Naive B cell (primary cell): ENCODE data around the gene IDI2. TPM values are rescaled to one million over a fixed set of nuclear protein-coding genes. Genes with fewer than 3 reads are reported as not detected.
"Not testable (repeated sequence)": the region's sequence is repeated elsewhere in the genome, so short reads cannot be mapped to it uniquely, and the experiment has no call there.

ENCODE experiments used
- ATAC-seq, 2 donors: fragments of 150-1000 bp; cut with Tn5 transposase; 2 replicates each; pipeline ENCODE4 v1.10.0; 2021; ENCODE audit warnings: low read depth in 2 of 2, mild to moderate bottlenecking in 2 of 2, moderate library complexity in 2 of 2
- DNase-seq: peaks from one replicate; pipeline ENCODE4 v3.0.0; 2022
- H3K27ac Mint-ChIP-seq, 6 donors: one replicate each; pipeline ENCODE4 v1.8.0; 2020 to 2022; ENCODE audit warnings: mild to moderate bottlenecking in 6 of 6, mixed read lengths in 6 of 6, moderate library complexity in 5 of 6, inconsistent platforms in 2 of 6
- H3K27me3 Mint-ChIP-seq, 3 donors: one replicate each; pipeline ENCODE4 v1.8.0; 2021 to 2022; ENCODE audit warnings: mixed read lengths in 3 of 3, mild to moderate bottlenecking in 1 of 3
- H3K36me3 Mint-ChIP-seq, 2 donors: one replicate each; pipeline ENCODE4 v1.8.0; 2020 to 2022; ENCODE audit warnings: mixed read lengths in 2 of 2, inconsistent platforms in 1 of 2, mild to moderate bottlenecking in 1 of 2
- H3K4me1 Mint-ChIP-seq, 3 donors: one replicate each; pipeline ENCODE4 v1.8.0; 2020 to 2022; ENCODE audit warnings: mixed read lengths in 3 of 3, inconsistent platforms in 1 of 3, mild to moderate bottlenecking in 1 of 3, moderate library complexity in 1 of 3
- H3K4me3 Mint-ChIP-seq, 8 donors: one replicate each; pipeline ENCODE4 v1.8.0; 2020 to 2022; ENCODE audit warnings: mild to moderate bottlenecking in 8 of 8, mixed read lengths in 8 of 8, moderate library complexity in 8 of 8, inconsistent platforms in 2 of 8
- H3K9me3 Mint-ChIP-seq, 7 donors: one replicate each; pipeline ENCODE4 v1.8.0; 2020 to 2022; ENCODE audit warnings: mixed read lengths in 7 of 7, mild to moderate bottlenecking in 5 of 7, inconsistent platforms in 2 of 7, moderate library complexity in 1 of 7
- polyA plus RNA-seq, 6 donors: library from polyadenylated mRNA; unstranded; fragments of 300-500 nt; fragmentation: Illumina TruSeq; gene quantifications; one replicate each; pipeline ENCODE4 v1.2.3, GENCODE V29; 2021; ENCODE audit warnings: low read depth in 6 of 6

Gene IDI2
- polyA plus RNA-seq, 6 donors from 2014 or later, result not detected

GRCh38 chr10:1041514-1041913 lies 15.9 kb upstream of the IDI2 start:
- Mint-ChIP-seq H3K4me1 (peaks cover 29 to 42% (median 29%) of the 10 kb centered on the region in 3 donors), H3K9me3 (no peaks in the 10 kb centered on the region), H3K36me3 (peaks cover 8 to 13% of the 10 kb centered on the region in 2 donors), H3K4me3 (peak overlapping the region in 2 of 8 donors; percentile 16 to 54), H3K27ac (peak overlapping the region in 3 of 6 donors; percentile 7 to 38 (median 31)), H3K27me3 (no peaks in the 10 kb centered on the region)
- DNase-seq (no peak), ATAC-seq (no peak)

DNA sequence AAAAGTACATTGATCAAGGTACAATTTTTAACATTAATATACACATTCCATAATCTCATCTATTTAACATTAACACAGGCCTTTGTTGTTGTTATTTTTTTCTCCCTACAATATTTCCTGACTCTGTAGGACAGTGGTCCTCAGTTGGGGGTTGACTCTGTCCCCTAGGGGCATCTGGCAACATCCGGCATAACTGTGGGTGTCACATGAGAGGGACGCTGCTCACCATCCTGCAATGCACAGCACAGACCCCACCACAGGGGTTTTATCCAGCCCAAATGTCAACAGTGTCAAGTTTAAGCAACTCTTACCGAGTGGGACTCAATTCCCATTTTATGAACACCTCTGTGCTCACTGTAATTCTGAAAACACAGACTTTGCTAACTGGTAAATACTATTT lies 14.5 kb upstream of the IDI2 start:
- DNase-seq (no peak), ATAC-seq (no peak)
- H3K4me1 Mint-ChIP-seq, result peaks cover 22 to 33% (median 27%) of the 10 kb centered on the region in 3 donors
- peaks cover 8 to 13% of the 10 kb centered on the region in 2 donors for H3K36me3 Mint-ChIP-seq
- no peaks in the 10 kb centered on the region for H3K9me3 Mint-ChIP-seq
- peak overlapping the region in 1 of 8 donors; percentile 19 for H3K4me3 Mint-ChIP-seq
- H3K27me3 Mint-ChIP-seq, result no peaks in the 10 kb centered on the region
- H3K27ac Mint-ChIP-seq, result peak overlapping the region in 1 of 6 donors; percentile 35

GRCh38 chr10:1038769-1039168 lies 13.1 kb upstream of the IDI2 start:
- H3K9me3 Mint-ChIP-seq, H3K27me3 Mint-ChIP-seq, ATAC-seq, H3K4me3 Mint-ChIP-seq, DNase-seq: not testable (repeated sequence)
- Mint-ChIP-seq H3K36me3 (peaks cover 8 to 13% of the 10 kb centered on the region in 2 donors), H3K27ac (peak overlapping the region in 1 of 6 donors; percentile 76), H3K4me1 (peaks cover 8 to 20% (median 15%) of the 10 kb centered on the region in 3 donors)

DNA sequence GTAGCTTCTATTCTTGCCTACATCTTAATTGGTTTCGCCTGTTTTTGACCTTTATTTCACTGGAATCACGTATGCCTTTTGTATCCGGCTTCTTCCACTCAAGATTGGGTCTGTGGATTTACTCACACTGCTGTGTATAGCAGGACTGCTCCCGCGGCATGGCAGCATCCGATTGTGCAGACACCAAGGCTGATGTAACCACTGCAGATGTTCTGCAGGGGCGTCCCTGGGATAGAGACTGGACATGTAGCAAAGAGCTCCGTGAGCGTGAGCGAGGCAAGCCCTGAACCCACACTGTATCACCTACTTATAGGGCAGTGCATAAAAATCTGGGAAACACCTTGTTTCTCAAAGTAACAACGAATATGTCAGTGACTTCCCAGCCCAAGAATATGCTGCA lies 11.4 kb upstream of the IDI2 start:
- DNase-seq (no peak), ATAC-seq (no peak)
- Mint-ChIP-seq H3K27ac (peak overlapping the region in 4 of 6 donors; percentile 34 to 81 (median 79)), H3K4me1 (peaks cover 0 to 8% (median 8%) of the 10 kb centered on the region in 3 donors), H3K9me3 (no peaks in the 10 kb centered on the region), H3K36me3 (peaks cover 8% of the 10 kb centered on the region in 2 donors), H3K4me3 (no peak overlapping the region), H3K27me3 (no peaks in the 10 kb centered on the region)

DNA sequence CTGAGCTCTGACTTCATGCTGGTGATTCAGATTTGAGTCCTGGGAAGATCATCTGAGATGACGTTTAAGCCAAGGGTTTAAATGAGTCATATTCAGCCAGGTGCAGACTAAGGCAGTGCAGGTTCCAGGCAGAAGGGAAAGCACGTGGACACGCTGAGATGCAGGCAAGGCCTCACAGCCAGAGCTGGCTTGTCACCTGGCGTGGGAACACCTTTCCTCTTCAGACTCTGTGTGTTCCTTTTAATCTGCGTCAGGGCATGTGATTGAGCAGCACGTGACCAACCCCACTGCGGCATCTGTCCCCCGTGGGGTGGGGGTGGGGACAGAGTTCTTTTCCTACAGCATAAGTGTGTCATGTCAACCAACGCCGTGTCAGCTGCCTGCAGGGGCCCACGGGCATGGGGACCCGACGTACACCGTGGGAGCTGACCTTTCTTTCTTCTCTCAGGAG lies 10.7 kb upstream of the IDI2 start:
- ATAC-seq, result peak in 1 of 2 donors; percentile 74

DNA sequence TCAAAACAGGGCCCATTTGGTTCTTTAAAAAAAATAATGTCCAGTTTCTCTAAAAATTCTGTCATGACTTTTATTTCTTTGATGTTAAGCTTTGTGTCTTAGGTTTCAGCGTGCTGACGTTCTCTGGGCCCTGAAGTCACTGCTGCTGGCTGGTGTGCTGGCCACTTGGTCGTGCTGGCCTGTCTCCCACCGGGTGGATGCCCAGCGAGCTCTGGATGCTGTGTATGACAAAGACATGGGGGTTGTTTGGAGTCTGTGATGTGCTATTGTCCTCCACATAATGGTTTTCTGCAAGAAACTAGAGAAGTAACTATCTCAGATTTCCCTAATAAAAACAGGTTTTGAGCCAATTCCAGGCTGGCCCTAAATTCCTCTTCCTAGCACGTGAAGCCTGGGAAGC lies 9.5 kb upstream of the IDI2 start:
- DNase-seq (no peak), ATAC-seq (no peak)
- Mint-ChIP-seq H3K9me3 (no peaks in the 10 kb centered on the region), H3K4me3 (no peak overlapping the region), H3K27me3 (no peaks in the 10 kb centered on the region), H3K4me1 (peaks cover 0 to 8% (median 7%) of the 10 kb centered on the region in 3 donors), H3K36me3 (peaks cover 2 to 8% of the 10 kb centered on the region in 2 donors), H3K27ac (peak overlapping the region in 1 of 6 donors; percentile 77)

More for the DNA sequence above, 10.7 kb upstream of the IDI2 start:
- no peaks in the 10 kb centered on the region for H3K27me3 Mint-ChIP-seq
- H3K27ac Mint-ChIP-seq, result peak overlapping the region in 3 of 6 donors; percentile 20 to 81 (median 77)
- H3K4me3 Mint-ChIP-seq, result no peak overlapping the region
- H3K9me3 Mint-ChIP-seq, result no peaks in the 10 kb centered on the region
- no peak for DNase-seq
- peaks cover 0 to 8% (median 8%) of the 10 kb centered on the region in 3 donors for H3K4me1 Mint-ChIP-seq
- H3K36me3 Mint-ChIP-seq, result peaks cover 8% of the 10 kb centered on the region in 2 donors

DNA sequence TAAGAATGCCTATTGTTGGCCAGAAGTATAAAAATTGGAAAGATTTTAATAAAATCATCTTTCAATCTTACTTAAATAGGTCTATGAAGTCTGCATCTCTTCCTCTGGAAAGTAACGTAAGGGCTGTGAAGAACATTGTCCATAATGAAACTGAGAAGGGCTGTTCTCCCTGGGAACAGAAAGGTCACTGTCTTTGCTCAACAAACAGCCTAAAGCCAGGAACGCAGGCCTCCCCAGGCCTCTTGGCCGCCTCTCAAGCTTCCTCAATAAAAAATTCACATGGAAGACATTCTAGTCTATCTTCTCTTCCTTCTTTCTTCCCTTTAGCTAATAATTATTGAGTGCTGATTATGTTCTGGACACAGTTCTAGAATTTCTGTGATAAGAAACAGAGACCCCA lies 9.1 kb upstream of the IDI2 start:
- ATAC-seq (no peak), DNase-seq (no peak)
- Mint-ChIP-seq H3K36me3 (peaks cover 0 to 8% of the 10 kb centered on the region in 2 donors), H3K4me3 (no peak overlapping the region), H3K27ac (no peak overlapping the region), H3K4me1 (peaks cover 0 to 8% (median 4%) of the 10 kb centered on the region in 3 donors), H3K9me3 (no peaks in the 10 kb centered on the region), H3K27me3 (no peaks in the 10 kb centered on the region)

- no peak for ATAC-seq
Observed at GRCh38 chr10:1033601-1034000, 7.9 kb upstream of the IDI2 start.

DNA sequence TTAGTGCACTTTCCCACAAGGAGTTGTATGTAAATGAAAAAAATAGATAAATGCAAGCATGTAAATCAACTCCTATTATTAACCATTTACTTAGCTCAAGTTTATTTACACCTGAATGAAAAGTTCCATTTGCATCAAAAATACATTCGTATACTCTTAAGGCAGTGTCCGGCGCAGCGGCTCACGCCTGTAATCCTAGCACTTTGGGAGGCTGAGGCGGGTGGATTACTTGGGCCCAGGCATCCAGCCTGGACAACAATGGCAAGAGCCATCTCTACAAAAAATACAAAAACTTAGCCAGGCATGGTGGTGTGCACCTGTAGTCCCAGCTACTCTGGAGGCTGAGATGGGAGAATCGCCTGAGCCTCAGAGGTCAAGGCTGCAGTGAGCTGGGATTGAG lies 4.2 kb upstream of the IDI2 start:
- H3K9me3 Mint-ChIP-seq, result no peaks in the 10 kb centered on the region
- H3K4me1 Mint-ChIP-seq, result no peaks in the 10 kb centered on the region
- H3K36me3 Mint-ChIP-seq, result no peaks in the 10 kb centered on the region

More at GRCh38 chr10:1033601-1034000, 7.9 kb upstream of the IDI2 start:
- no peaks in the 10 kb centered on the region for H3K9me3 Mint-ChIP-seq
- no peak overlapping the region for H3K27ac Mint-ChIP-seq
- peaks cover 0 to 8% of the 10 kb centered on the region in 2 donors for H3K36me3 Mint-ChIP-seq
- no peak overlapping the region for H3K4me3 Mint-ChIP-seq
- DNase-seq, result no peak
- no peaks in the 10 kb centered on the region for H3K27me3 Mint-ChIP-seq
- H3K4me1 Mint-ChIP-seq, result peaks cover 0 to 8% (median 4%) of the 10 kb centered on the region in 3 donors

GRCh38 chr10:1026578-1026977 lies 919 bp upstream of the IDI2 start:
- DNase-seq, result no peak
- no peak overlapping the region for H3K27ac Mint-ChIP-seq
- no peaks in the 10 kb centered on the region for H3K4me1 Mint-ChIP-seq
- no peak for ATAC-seq
- no peaks in the 10 kb centered on the region for H3K9me3 Mint-ChIP-seq
- H3K36me3 Mint-ChIP-seq, result no peaks in the 10 kb centered on the region
- no peaks in the 10 kb centered on the region for H3K27me3 Mint-ChIP-seq
- H3K4me3 Mint-ChIP-seq, result no peak overlapping the region

More for the DNA sequence above, 4.2 kb upstream of the IDI2 start:
- no peak for DNase-seq
- no peak overlapping the region for H3K4me3 Mint-ChIP-seq
- no peak for ATAC-seq
- no peak overlapping the region for H3K27ac Mint-ChIP-seq
- no peaks in the 10 kb centered on the region for H3K27me3 Mint-ChIP-seq

- H3K36me3 Mint-ChIP-seq, result peaks cover 5 to 6% of the 10 kb centered on the region in 2 donors
- H3K4me3 Mint-ChIP-seq, result no peak overlapping the region
Observed at GRCh38 chr10:1024103-1024502, 1.6 kb downstream of the IDI2 start.

DNA sequence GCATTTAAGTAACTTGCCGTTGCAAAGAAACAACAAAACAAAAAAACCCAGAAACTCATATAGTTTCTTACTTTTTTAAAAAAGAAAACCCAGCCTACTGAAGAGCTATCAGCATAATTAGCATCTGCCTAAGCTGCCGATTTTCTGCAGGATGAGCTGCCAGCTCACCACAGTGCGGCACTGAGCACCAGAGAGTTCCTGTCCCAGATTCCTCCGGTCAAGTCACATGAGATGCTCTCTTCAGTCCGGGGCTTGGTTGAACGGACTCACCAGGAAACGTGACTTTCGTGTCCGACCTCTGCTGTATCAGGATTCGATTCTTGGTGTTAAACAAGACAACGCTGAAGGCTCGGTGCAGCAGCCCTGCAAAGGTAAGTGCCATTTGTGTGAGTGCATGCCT lies 3.2 kb downstream of the IDI2 start:
- Mint-ChIP-seq H3K4me3 (no peak overlapping the region), H3K36me3 (peaks cover 9 to 15% of the 10 kb centered on the region in 2 donors), H3K4me1 (no peaks in the 10 kb centered on the region), H3K9me3 (no peaks in the 10 kb centered on the region), H3K27me3 (no peaks in the 10 kb centered on the region), H3K27ac (peak overlapping the region in 1 of 6 donors; percentile 64)
- ATAC-seq, result no peak
- no peak for DNase-seq

More at GRCh38 chr10:1024103-1024502, 1.6 kb downstream of the IDI2 start:
- H3K27ac Mint-ChIP-seq, result no peak overlapping the region
- no peak for ATAC-seq
- no peaks in the 10 kb centered on the region for H3K4me1 Mint-ChIP-seq
- DNase-seq, result no peak
- H3K27me3 Mint-ChIP-seq, result no peaks in the 10 kb centered on the region
- no peaks in the 10 kb centered on the region for H3K9me3 Mint-ChIP-seq

- Mint-ChIP-seq H3K36me3 (peaks cover 18 to 23% of the 10 kb centered on the region in 2 donors), H3K9me3 (no peaks in the 10 kb centered on the region), H3K4me3 (no peak overlapping the region), H3K27me3 (no peaks in the 10 kb centered on the region), H3K4me1 (no peaks in the 10 kb centered on the region), H3K27ac (peak overlapping the region in 2 of 6 donors; percentile 26 to 53)
- no peak for DNase-seq
- ATAC-seq, result no peak
Observed at GRCh38 chr10:1020958-1021357, 4.7 kb downstream of the IDI2 start.

DNA sequence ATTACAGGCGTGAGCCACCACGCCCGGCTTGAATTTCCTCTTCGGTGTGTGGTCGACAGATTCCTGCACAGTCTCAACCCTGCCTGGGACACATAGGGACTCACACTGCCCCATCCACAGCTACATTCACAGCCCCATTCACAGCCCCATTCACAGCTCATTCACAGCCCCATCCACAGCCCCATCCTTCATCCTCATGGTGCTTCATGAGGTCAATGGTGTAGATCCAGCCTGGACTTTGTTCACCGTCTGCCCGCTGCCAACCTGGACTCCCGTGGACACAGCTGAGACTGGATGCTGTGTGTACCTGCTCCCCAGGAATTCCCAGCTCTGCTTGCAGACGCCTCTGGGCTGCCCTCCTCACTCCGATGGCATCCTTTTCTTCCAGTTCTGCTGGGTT lies 5.2 kb downstream of the IDI2 start:
- no peaks in the 10 kb centered on the region for H3K4me1 Mint-ChIP-seq
- peak overlapping the region in 2 of 6 donors; percentile 52 to 63 for H3K27ac Mint-ChIP-seq
- no peak for ATAC-seq
- DNase-seq, result no peak
- H3K9me3 Mint-ChIP-seq, result no peaks in the 10 kb centered on the region
- no peaks in the 10 kb centered on the region for H3K27me3 Mint-ChIP-seq
- no peak overlapping the region for H3K4me3 Mint-ChIP-seq
- H3K36me3 Mint-ChIP-seq, result peaks cover 18 to 23% of the 10 kb centered on the region in 2 donors
